ENCODE data around the gene TCP10L. TPM values are rescaled to one million over a fixed set of nuclear protein-coding genes. Genes with fewer than 3 reads are reported as not detected.

Gene TCP10L
- total RNA-seq, 1 experiment from 2014 or later: 1.2 TPM

GRCh38 chr21:32608851-32609250 is 23.5 kb upstream of the TCP10L start (continued):
- TF ChIP-seq ELF4 (CRISPR knock-in tag; IDR thresholded peaks at IDR 0.05; ENCODE audit: low read depth): no peak
- no peak for TF ChIP-seq NR1H2 (CRISPR knock-in tag; IDR thresholded peaks at IDR 0.05)
- TF ChIP-seq SP1 (CRISPR knock-in tag; conservative IDR thresholded peaks at IDR 0.05): no peak

DNA sequence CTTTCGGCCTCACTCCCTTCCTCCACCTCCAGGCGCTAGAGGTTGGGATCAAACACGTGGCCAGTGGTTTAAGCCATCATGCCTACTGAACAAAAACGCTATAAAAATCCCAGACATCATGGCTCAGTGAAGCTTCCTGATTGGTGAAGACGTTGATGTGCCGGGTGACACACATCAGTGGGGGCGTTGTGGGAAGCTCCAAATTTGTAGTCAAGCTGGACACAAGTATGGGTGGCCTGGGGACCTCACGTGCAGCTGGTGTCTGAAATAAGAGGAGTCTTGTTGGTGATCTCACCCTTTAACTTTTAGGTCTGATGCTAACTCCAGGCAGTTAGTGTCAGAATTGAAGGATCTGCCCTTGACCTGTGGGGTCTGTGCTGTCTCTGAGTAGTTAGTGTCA is 20.1 kb upstream of the TCP10L start:
- peaks cover 64% of the 10 kb centered on the region for H3K36me3 Mint-ChIP-seq
- ChIA-PET POLR2A (interaction anchor here (0.6 kb wide), 1 partner anchor 538 kb away, joined by 3 read pairs; no protein-coding TSS in a partner anchor), CTCF (interaction anchor here (1.6 to 8.1 kb wide), 5 partner anchors 27 to 299 kb away, joined by 3 to 141 read pairs (median 8); partner anchors contain the start of gene URB1)
- no peaks in the 10 kb centered on the region for H3K9me3 Mint-ChIP-seq
- no peak for DNase-seq (ENCODE audit: low spot score)
- H3K27me3 Mint-ChIP-seq (ENCODE audit: low read depth): no peaks in the 10 kb centered on the region
- H3K27ac Mint-ChIP-seq: peak overlapping the region; percentile 95
- no peak for TF ChIP-seq RELA (CRISPR knock-in tag; IDR thresholded peaks at IDR 0.05; ENCODE audit: borderline replicate concordance)
- no peak for TF ChIP-seq OVOL2 (CRISPR knock-in tag; IDR thresholded peaks at IDR 0.05; ENCODE audit: borderline replicate concordance)
- no peak for TF ChIP-seq EMX1 (CRISPR knock-in tag; IDR thresholded peaks at IDR 0.05)
- TF ChIP-seq SMAD4 (CRISPR knock-in tag; IDR thresholded peaks at IDR 0.05): no peak
- TF ChIP-seq, protein P1, sequence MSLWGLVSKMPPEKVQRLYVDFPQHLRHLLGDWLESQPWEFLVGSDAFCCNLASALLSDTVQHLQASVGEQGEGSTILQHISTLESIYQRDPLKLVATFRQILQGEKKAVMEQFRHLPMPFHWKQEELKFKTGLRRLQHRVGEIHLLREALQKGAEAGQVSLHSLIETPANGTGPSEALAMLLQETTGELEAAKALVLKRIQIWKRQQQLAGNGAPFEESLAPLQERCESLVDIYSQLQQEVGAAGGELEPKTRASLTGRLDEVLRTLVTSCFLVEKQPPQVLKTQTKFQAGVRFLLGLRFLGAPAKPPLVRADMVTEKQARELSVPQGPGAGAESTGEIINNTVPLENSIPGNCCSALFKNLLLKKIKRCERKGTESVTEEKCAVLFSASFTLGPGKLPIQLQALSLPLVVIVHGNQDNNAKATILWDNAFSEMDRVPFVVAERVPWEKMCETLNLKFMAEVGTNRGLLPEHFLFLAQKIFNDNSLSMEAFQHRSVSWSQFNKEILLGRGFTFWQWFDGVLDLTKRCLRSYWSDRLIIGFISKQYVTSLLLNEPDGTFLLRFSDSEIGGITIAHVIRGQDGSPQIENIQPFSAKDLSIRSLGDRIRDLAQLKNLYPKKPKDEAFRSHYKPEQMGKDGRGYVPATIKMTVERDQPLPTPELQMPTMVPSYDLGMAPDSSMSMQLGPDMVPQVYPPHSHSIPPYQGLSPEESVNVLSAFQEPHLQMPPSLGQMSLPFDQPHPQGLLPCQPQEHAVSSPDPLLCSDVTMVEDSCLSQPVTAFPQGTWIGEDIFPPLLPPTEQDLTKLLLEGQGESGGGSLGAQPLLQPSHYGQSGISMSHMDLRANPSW (CRISPR knock-in tag; conservative IDR thresholded peaks at IDR 0.05; ENCODE audit: low read depth): no peak
- no peak for TF ChIP-seq ZNF219 (CRISPR knock-in tag; IDR thresholded peaks at IDR 0.05; ENCODE audit: borderline replicate concordance)
- no peak for TF ChIP-seq E2F5 (CRISPR knock-in tag; IDR thresholded peaks at IDR 0.05)
- peak overlapping the region; percentile 18 for H3K4me3 Mint-ChIP-seq
- H3K4me1 Mint-ChIP-seq: peaks cover 58% of the 10 kb centered on the region
- ATAC-seq: no peak

- ChIA-PET CTCF (interaction anchor here (0.9 to 8.1 kb wide), 8 partner anchors 8 to 298 kb away, joined by 3 to 141 read pairs (median 6); partner anchors contain the start of genes EVA1C and URB1), POLR2A (no interaction called here)
- H3K27me3 Mint-ChIP-seq (ENCODE audit: low read depth): no peaks in the 10 kb centered on the region; the same call in 1 of the 2 replicates
- DNase-seq (ENCODE audit: low spot score): peak; percentile 87
- H3K36me3 Mint-ChIP-seq: peaks cover 68% of the 10 kb centered on the region
- no peaks in the 10 kb centered on the region for H3K9me3 Mint-ChIP-seq
- peaks cover 65% of the 10 kb centered on the region for H3K4me1 Mint-ChIP-seq
- peak overlapping the region; percentile 53 for H3K4me3 Mint-ChIP-seq
- peak; percentile 84 for ATAC-seq
- H3K27ac Mint-ChIP-seq: peak overlapping the region; percentile 95
- TF ChIP-seq ETV6 (CRISPR knock-in tag; IDR thresholded peaks at IDR 0.05) (0 out of 2 replicates have a peak, but pooled peaks have one; percentile 59), CREM (CRISPR knock-in tag; IDR thresholded peaks at IDR 0.05) (no peak), ARID4B (CRISPR knock-in tag; IDR thresholded peaks at IDR 0.05; ENCODE audit: borderline replicate concordance) (peak; percentile 52; the same call in 1 of the 2 replicates), NFE2L1 (CRISPR knock-in tag; IDR thresholded peaks at IDR 0.05) (no peak), FOXK1 (CRISPR knock-in tag; IDR thresholded peaks at IDR 0.05) (no peak; the same call in 1 of the 2 replicates), PRRX2 (CRISPR knock-in tag; IDR thresholded peaks at IDR 0.05) (no peak)
- TF ChIP-seq, protein P2, sequence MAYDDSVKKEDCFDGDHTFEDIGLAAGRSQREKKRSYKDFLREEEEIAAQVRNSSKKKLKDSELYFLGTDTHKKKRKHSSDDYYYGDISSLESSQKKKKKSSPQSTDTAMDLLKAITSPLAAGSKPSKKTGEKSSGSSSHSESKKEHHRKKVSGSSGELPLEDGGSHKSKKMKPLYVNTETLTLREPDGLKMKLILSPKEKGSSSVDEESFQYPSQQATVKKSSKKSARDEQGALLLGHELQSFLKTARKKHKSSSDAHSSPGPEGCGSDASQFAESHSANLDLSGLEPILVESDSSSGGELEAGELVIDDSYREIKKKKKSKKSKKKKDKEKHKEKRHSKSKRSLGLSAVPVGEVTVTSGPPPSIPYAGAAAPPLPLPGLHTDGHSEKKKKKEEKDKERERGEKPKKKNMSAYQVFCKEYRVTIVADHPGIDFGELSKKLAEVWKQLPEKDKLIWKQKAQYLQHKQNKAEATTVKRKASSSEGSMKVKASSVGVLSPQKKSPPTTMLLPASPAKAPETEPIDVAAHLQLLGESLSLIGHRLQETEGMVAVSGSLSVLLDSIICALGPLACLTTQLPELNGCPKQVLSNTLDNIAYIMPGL (CRISPR knock-in tag; IDR thresholded peaks at IDR 0.05): no peak
- TF ChIP-seq, protein P3, sequence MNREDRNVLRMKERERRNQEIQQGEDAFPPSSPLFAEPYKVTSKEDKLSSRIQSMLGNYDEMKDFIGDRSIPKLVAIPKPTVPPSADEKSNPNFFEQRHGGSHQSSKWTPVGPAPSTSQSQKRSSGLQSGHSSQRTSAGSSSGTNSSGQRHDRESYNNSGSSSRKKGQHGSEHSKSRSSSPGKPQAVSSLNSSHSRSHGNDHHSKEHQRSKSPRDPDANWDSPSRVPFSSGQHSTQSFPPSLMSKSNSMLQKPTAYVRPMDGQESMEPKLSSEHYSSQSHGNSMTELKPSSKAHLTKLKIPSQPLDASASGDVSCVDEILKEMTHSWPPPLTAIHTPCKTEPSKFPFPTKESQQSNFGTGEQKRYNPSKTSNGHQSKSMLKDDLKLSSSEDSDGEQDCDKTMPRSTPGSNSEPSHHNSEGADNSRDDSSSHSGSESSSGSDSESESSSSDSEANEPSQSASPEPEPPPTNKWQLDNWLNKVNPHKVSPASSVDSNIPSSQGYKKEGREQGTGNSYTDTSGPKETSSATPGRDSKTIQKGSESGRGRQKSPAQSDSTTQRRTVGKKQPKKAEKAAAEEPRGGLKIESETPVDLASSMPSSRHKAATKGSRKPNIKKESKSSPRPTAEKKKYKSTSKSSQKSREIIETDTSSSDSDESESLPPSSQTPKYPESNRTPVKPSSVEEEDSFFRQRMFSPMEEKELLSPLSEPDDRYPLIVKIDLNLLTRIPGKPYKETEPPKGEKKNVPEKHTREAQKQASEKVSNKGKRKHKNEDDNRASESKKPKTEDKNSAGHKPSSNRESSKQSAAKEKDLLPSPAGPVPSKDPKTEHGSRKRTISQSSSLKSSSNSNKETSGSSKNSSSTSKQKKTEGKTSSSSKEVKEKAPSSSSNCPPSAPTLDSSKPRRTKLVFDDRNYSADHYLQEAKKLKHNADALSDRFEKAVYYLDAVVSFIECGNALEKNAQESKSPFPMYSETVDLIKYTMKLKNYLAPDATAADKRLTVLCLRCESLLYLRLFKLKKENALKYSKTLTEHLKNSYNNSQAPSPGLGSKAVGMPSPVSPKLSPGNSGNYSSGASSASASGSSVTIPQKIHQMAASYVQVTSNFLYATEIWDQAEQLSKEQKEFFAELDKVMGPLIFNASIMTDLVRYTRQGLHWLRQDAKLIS (CRISPR knock-in tag; IDR thresholded peaks at IDR 0.05; ENCODE audit: borderline replicate concordance): 0 out of 2 replicates have a peak, but pooled peaks have one; percentile 28
- TF ChIP-seq, protein P4, sequence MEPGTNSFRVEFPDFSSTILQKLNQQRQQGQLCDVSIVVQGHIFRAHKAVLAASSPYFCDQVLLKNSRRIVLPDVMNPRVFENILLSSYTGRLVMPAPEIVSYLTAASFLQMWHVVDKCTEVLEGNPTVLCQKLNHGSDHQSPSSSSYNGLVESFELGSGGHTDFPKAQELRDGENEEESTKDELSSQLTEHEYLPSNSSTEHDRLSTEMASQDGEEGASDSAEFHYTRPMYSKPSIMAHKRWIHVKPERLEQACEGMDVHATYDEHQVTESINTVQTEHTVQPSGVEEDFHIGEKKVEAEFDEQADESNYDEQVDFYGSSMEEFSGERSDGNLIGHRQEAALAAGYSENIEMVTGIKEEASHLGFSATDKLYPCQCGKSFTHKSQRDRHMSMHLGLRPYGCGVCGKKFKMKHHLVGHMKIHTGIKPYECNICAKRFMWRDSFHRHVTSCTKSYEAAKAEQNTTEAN (CRISPR knock-in tag; IDR thresholded peaks at IDR 0.05): no peak
Measured at GRCh38 chr21:32604464-32604863, 19.1 kb upstream of the TCP10L start.

Measured in WTC11 (cell line).